GM21576 (cell line): ENCODE results near the gene PRR5L.
A peak's percentile ranks its signal among the peaks of the same experiment; 100 is the strongest.

Source experiments
- ATAC-seq: cut with Tn5 transposase; IDR thresholded peaks from one replicate; pipeline ENCODE4 v1.9.1; 2021; ENCODE audit warnings: mild to moderate bottlenecking, moderate library complexity; ENCODE audit not compliant: unreplicated experiment

PRR5L gene

GRCh38 chr11:36295926-36296325 is at the start of gene PRR5L:
Gene PRR5L, plus strand, starts transcription at chr11:36296288. Its CDS starts 104,834 bp downstream, at chr11:36401122.
- no peak for ATAC-seq

GRCh38 chr11:36247493-36247892 is 48.6 kb upstream of the PRR5L start:
- no peak for ATAC-seq

- no peak for ATAC-seq
Measured at GRCh38 chr11:36248436-36248835, 47.7 kb upstream of the PRR5L start.

- no peak for ATAC-seq
Measured at GRCh38 chr11:36249246-36249645, 46.8 kb upstream of the PRR5L start.

GRCh38 chr11:36251823-36252222 is 44.3 kb upstream of the PRR5L start:
- ATAC-seq, result no peak

- no peak for ATAC-seq
Measured at GRCh38 chr11:36253238-36253637, 42.9 kb upstream of the PRR5L start.

GRCh38 chr11:36254713-36255112 is 41.4 kb upstream of the PRR5L start:
- no peak for ATAC-seq

- no peak for ATAC-seq
Measured at GRCh38 chr11:36257351-36257750, 38.7 kb upstream of the PRR5L start.

- no peak for ATAC-seq
Measured at GRCh38 chr11:36258730-36259360, 37.2 kb upstream of the PRR5L start.

- ATAC-seq, result no peak
Measured at GRCh38 chr11:36261094-36261493, 35.0 kb upstream of the PRR5L start.

GRCh38 chr11:36264011-36264972 is 31.8 kb upstream of the PRR5L start:
- ATAC-seq, result no peak

- no peak for ATAC-seq
Measured at GRCh38 chr11:36264973-36265344, 31.1 kb upstream of the PRR5L start.

GRCh38 chr11:36265793-36266628 is 30.1 kb upstream of the PRR5L start:
- peak; percentile 81 for ATAC-seq

GRCh38 chr11:36266767-36267166 is 29.3 kb upstream of the PRR5L start:
- no peak for ATAC-seq

GRCh38 chr11:36268337-36268985 is 27.6 kb upstream of the PRR5L start:
- no peak for ATAC-seq

GRCh38 chr11:36270701-36271100 is 25.4 kb upstream of the PRR5L start:
- ATAC-seq, result no peak

- ATAC-seq, result no peak
Measured at GRCh38 chr11:36271794-36272407, 24.2 kb upstream of the PRR5L start.

GRCh38 chr11:36273110-36273509 is 23.0 kb upstream of the PRR5L start:
- no peak for ATAC-seq

- ATAC-seq, result no peak
Measured at GRCh38 chr11:36274414-36274813, 21.7 kb upstream of the PRR5L start.

GRCh38 chr11:36278531-36279282 is 17.4 kb upstream of the PRR5L start:
- ATAC-seq, result no peak
